Amniotic stem cell (primary cell): ENCODE results near the gene RABGAP1L.
"Not testable (repeated sequence)": the region's sequence is repeated elsewhere in the genome, so short reads cannot be mapped to it uniquely, and the experiment has no call there.

ENCODE experiments used
- DNase-seq: peaks from one replicate; lab custom pipeline; 2025; lab: John Stamatoyannopoulos, UW

Gene RABGAP1L

GRCh38 chr1:175042650-175043049 is 883.3 kb downstream of the RABGAP1L start:
- no peak for DNase-seq

DNA sequence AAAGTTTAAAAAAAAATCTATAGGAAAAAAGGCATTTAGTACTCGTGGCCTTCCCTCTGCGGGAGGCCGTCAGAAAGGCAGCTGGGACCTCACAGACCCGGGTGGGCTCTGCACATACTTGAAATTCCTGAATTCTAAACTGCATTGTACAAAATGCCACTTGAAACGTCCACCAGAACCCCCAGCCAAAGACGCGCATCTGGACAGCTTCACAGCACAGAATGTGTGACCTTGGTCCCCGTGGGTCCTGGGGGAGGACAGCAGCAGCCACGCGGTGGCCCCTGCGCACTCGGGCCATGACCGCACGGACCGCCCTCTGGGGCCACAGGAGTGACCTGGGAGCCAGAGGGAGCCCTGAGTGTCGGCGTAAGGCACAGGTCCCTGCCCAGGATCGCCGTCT is 884.5 kb downstream of the RABGAP1L start:
- no peak for DNase-seq

DNA sequence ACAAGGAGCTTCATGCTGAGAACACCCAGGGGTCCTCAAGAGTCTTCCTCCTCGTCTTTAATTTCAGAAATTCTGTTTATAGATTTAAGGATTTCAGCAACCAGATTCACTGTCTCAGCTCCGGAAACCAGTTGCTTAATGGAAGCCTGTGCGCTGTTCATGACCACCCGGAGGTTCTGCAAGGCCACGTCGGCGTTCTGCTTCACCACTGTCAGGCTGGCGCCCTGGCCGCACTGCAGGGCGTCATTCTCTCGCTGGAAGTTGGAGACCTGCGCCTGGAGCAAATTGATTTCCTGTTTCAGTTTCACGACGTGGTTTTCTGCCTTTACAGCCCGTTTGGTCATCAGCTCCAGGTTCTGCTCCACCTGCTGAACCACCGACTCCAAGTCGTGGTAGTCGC is 885.3 kb downstream of the RABGAP1L start:
- DNase-seq: not testable (repeated sequence)
